PC-3 (cell line): Measurements from ENCODE around the gene CD19. TPM values are rescaled to one million over a fixed set of nuclear protein-coding genes. Genes with fewer than 3 reads are reported as not detected.

Source experiments
- ATAC-seq: fragments of 200-7000 bp; cut with Tn5 transposase; 2 replicates; pipeline ENCODE4 v1.9.1; 2020; ENCODE audit warnings: mild to moderate bottlenecking, moderate library complexity
- BruUV-seq: library from RNA; stranded (reverse); fragments of 400-500 nt; replicated peaks from 2 replicates; lab custom pipeline; 2021; lab: Mats Ljungman, UMichigan
- CTCF ChIA-PET: fragments of 300-600 bp; sonication (Branson Sonifier 250); formaldehyde crosslinking; loops from one replicate; lab custom pipeline; 2022; ENCODE audit warnings: antibody characterized with exemption; lab: Charles Lee
- POLR2A ChIA-PET: fragments of 300-600 bp; sonication (Branson Sonifier 250); formaldehyde crosslinking; loops from one replicate; lab custom pipeline; 2022; ENCODE audit warnings: antibody characterized with exemption; ENCODE audit not compliant: unreplicated experiment; lab: Charles Lee
- DNase-seq: peaks from one replicate; pipeline ENCODE4 v3.0.0-alpha.2; 2015
- H2AFZ ChIP-seq: fragments of 300-600 bp; sonication (generic); 2 replicates; pipeline ENCODE4 v1.6.0; 2016; ENCODE audit warnings: antibody characterized with exemption, low read length
- H3F3A ChIP-seq: fragments of 300-600 bp; sonication (generic); one replicate; pipeline ENCODE4 v1.6.0; 2017; ENCODE audit warnings: antibody characterized with exemption, low read length, control low read depth, mild to moderate bottlenecking; ENCODE audit not compliant: unreplicated experiment
- H3K27ac ChIP-seq: fragments of 300-600 bp; sonication (generic); 2 replicates; pipeline ENCODE4 v1.5.1; 2016; ENCODE audit warnings: mild to moderate bottlenecking, low read length
- H3K27me3 ChIP-seq: fragments of 300-600 bp; sonication (generic); 2 replicates; pipeline ENCODE4 v1.6.1; 2016; ENCODE audit warnings: low read length, mixed read lengths
- H3K36me3 ChIP-seq: fragments of 300-600 bp; sonication (generic); 2 replicates; pipeline ENCODE4 v1.6.1; 2016; ENCODE audit warnings: low read depth, mixed run types, low read length, mixed read lengths
- H3K4me1 ChIP-seq: fragments of 300-600 bp; sonication (generic); 2 replicates; pipeline ENCODE4 v1.5.1; 2016; ENCODE audit warnings: low read length; ENCODE audit not compliant: insufficient read depth
- H3K4me2 ChIP-seq: fragments of 300-600 bp; sonication (generic); 2 replicates; pipeline ENCODE4 v1.6.0; 2016; ENCODE audit warnings: low read length
- H3K4me3 ChIP-seq: fragments of 300-600 bp; sonication (generic); 2 replicates; pipeline ENCODE4 v1.5.1; 2016; ENCODE audit warnings: mild to moderate bottlenecking, low read length, mixed read lengths
- H3K79me2 ChIP-seq: fragments of 300-600 bp; sonication (generic); 2 replicates; pipeline ENCODE4 v1.6.1; 2017; ENCODE audit warnings: low read length, mixed read lengths
- H3K9ac ChIP-seq: fragments of 300-600 bp; sonication (generic); 2 replicates; pipeline ENCODE4 v1.6.0; 2016; ENCODE audit warnings: mild to moderate bottlenecking, low read length
- H3K9me2 ChIP-seq: fragments of 300-600 bp; sonication (generic); replicated peaks from 2 replicates; pipeline ENCODE4 v1.6.1; 2016; ENCODE audit warnings: mixed run types, low read length, mixed read lengths
- H3K9me3 ChIP-seq: fragments of 300-600 bp; sonication (generic); 2 replicates; pipeline ENCODE4 v1.6.1; 2016; ENCODE audit warnings: low read length, mixed read lengths
- H4K20me1 ChIP-seq: fragments of 300-600 bp; sonication (generic); 2 replicates; pipeline ENCODE4 v1.6.1; 2016; ENCODE audit warnings: low read length, mixed read lengths
- CTCF ChIP-seq: fragments of 300-600 bp; sonication (generic); conservative IDR thresholded peaks from 2 replicates; pipeline ENCODE4 v1.5.1; 2017; ENCODE audit warnings: antibody characterized with exemption, low read depth, mild to moderate bottlenecking, low read length
- EZH2 ChIP-seq: fragments of 300-600 bp; sonication (generic); IDR thresholded peaks from one replicate; pipeline ENCODE4 v1.6.1; 2017; ENCODE audit warnings: antibody characterized with exemption, mild to moderate bottlenecking, low read length; ENCODE audit not compliant: unreplicated experiment
- EZH2phosphoT487 ChIP-seq: fragments of 300-600 bp; sonication (generic); IDR thresholded peaks from 2 replicates; pipeline ENCODE4 v1.6.1; 2018; ENCODE audit warnings: mild to moderate bottlenecking, antibody characterized with exemption, low read length, borderline replicate concordance
- intact Hi-C: fragments of 100-400 bp; cut with micrococcal nuclease; formaldehyde crosslinking; loops from 2 replicates; pipeline ENCODE4 v1.9.0; 2023
- total RNA-seq: library from RNA; depleted of rRNA; stranded (reverse); fragments of >200 nt; gene quantifications from 2 replicates; pipeline ENCODE4 v1.2.3, GENCODE V29; 2014

Gene CD19
- total RNA-seq, 1 experiment from 2014 or later: not detected

GRCh38 chr16:28946681-28947080 lies 14.9 kb downstream of the CD19 start:
- Histone ChIP-seq H3K79me2 (peaks cover 8% of the 10 kb centered on the region), H3K36me3 (no peaks in the 10 kb centered on the region; the same call in 1 of the 2 replicates), H3K4me2 (no peak overlapping the region), H3K9me3 (no peaks in the 10 kb centered on the region), H3K4me1 (peaks cover 10% of the 10 kb centered on the region), H3K27ac (no peak overlapping the region), H3K9me2 (no peaks in the 10 kb centered on the region), H3F3A (no peaks in the 10 kb centered on the region), H2AFZ (no peak overlapping the region), H3K27me3 (no peaks in the 10 kb centered on the region), H3K4me3 (no peak overlapping the region), H4K20me1 (no peaks in the 10 kb centered on the region), H3K9ac (no peak overlapping the region)
- TF ChIP-seq EZH2: no peak
- no peak for TF ChIP-seq CTCF
- no peak for TF ChIP-seq EZH2phosphoT487
- ChIA-PET CTCF (no interaction called here), POLR2A (no interaction called here)
- intact Hi-C loops: loop anchor here (5.0 kb wide), 1 partner anchor 124 kb away; the partner anchor contains the start of gene ATXN2L
- DNase-seq (no peak), ATAC-seq (no peak)
- no TSS peak for BruUV-seq

- CTCF ChIA-PET: interaction anchor here (0.6 kb wide), 1 partner anchor 16 kb away, joined by 3 read pairs; no protein-coding TSS in a partner anchor
- ATAC-seq (peak; percentile 90), DNase-seq (peak; percentile 98)
- peaks cover 10% of the 10 kb centered on the region; the same call in 1 of the 2 replicates for H3K36me3 ChIP-seq
- TF ChIP-seq EZH2phosphoT487 (no peak), EZH2 (no peak), CTCF (no peak)
- H3K4me3 ChIP-seq: peak within 1 kb of the TSS; percentile 89
- H3F3A ChIP-seq: no peaks in the 10 kb centered on the region
- H3K9me3 ChIP-seq: no peaks in the 10 kb centered on the region
- H3K27ac ChIP-seq: peak within 1 kb of the TSS; percentile 4; the same call in 1 of the 2 replicates
- peak within 1 kb of the TSS; percentile 94 for H3K4me2 ChIP-seq
- H3K9me2 ChIP-seq: no peaks in the 10 kb centered on the region
- POLR2A ChIA-PET: no interaction called here
- peak within 1 kb of the TSS; percentile 89 for H3K9ac ChIP-seq
- H4K20me1 ChIP-seq: 0 out of 2 replicates have a peak, but pooled peaks cover 5% of the 10 kb centered on the region
- peak within 1 kb of the TSS; percentile 84 for H2AFZ ChIP-seq
- intact Hi-C loops: no loop called here
- peaks cover 14% of the 10 kb centered on the region for H3K4me1 ChIP-seq
- no peaks in the 10 kb centered on the region for H3K27me3 ChIP-seq
- BruUV-seq: no TSS peak
- H3K79me2 ChIP-seq: peaks cover 21% of the 10 kb centered on the region
These were observed 19.1 kb downstream of the CD19 start, which contains the start of gene NFATC2IP for GRCh38 chr16:28950648-28951409. Gene NFATC2IP (plus strand): TSS chr16:28950937. CDS start chr16:28951012, 75 bp downstream.
